GM18508 (cell line): ENCODE data around the gene TENT5C.

Source experiments
- ATAC-seq: cut with Tn5 transposase; IDR thresholded peaks from one replicate; pipeline ENCODE4 v1.9.1; 2021; ENCODE audit warnings: moderate number of reproducible peaks; ENCODE audit not compliant: insufficient read depth, unreplicated experiment

Gene TENT5C

DNA sequence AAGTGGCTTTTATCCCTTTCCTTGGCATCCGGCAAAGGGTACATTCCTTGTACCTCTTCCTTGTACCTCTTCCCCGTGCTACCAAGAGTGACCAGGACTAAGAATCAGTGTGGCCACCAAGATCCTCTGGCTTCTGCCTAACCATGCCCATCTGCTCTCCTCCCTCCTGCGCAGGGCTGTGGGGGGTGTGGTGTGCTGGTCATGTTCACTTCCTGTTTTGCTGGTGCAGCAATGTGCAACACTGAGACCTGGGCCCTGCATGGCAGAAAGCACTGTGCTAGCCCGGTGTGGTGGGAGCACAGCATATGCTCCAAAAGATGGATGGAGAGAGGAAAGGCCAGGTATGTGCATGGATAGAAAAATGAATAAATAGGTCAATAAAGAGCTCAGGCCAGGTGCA, 33.3 kb upstream of the TENT5C start:
- ATAC-seq: no peak

DNA sequence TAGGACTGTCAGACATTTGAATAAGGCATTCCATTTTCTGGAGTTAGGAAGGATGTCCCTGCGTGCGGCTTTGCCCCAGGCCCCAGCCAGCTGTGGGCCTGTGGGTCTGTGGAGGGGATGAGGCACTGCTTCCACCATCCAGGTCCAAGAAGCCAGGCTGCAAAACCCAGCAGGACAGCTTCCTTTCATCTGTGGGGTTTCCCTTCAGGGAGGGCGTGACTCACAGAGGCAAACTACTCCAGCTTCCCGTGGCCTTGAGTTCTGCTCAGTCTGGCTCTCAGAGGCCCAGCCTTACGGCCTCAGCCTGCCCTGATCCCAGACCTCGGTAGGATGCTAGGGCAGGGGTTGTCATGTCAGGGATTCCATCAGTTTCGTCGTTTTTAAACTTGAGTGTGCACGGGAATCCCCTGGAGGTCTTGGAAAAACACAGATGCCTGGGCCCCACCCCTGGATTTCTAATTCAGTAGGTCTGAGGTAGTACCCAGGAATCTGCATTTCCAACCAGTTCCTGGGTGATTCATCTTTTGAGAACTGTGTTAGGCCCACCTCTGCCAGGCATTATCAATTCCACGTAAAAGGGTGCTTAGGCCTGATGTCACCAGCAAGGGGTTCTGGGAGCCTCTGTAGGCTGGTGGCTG, 32.3 kb upstream of the TENT5C start:
- no peak for ATAC-seq

DNA sequence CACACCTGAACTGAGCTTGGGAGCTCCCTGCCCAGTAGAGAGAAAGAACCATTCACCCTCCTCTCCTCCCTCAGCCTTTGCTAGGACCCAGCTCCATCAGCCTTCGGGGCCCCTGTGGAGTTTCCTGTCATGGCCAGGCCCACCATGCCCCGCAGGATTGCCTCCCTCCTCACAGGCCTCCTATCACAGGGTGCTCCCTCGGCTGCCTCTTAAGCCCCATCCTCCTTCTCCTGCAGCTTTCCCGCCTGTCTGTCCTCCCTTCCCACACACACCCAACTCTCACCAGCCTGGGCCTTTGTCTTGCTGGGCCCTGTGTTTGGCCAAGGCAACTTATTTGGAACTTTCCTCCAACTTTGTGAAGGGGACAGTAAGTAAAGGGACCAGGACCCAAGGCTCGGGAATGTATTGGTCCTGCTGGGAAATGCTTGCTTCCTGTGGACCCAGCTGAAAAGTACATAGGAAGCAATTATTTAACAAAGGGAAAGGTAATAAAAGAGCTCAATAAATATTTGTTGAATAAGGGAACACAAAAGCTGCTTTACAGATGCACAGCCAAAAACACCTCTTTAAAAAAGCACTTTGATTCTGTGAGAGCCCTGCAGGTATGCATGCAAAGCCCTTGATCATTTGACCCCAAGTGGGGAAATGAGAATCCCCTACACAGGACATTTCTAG, 31.6 kb upstream of the TENT5C start:
- no peak for ATAC-seq

DNA sequence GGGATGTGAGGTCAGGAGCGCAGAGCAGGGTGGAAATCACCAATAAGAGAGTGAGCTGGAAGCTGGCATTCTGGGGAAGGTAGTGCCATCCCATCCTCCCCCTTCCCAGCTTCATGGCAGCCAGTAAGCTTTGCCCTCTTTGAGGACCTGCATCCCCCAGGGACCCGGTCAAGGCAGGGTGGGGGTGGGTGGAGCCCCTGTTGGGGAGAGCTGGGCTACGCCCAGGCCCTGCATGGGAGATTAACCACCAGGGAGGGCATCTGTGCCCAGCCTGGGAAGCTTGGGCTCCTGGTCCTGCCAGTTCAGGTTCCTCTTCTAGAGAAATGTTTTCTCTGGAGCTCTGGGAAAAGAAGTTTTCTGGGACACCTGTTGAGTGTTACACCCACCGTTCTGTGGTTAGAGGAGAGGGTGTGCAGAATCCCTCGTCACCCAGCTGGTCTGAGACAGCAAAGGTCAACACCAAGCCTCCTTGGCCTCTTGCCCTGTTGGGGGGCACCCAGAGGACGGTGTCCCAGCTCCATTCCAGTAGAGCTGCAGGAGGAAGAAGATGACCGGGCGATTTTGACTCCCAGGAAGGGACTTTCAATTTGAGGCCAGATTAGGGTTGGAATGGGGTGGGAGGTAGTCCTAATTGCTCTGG, 30.1 kb upstream of the TENT5C start:
- ATAC-seq: no peak

DNA sequence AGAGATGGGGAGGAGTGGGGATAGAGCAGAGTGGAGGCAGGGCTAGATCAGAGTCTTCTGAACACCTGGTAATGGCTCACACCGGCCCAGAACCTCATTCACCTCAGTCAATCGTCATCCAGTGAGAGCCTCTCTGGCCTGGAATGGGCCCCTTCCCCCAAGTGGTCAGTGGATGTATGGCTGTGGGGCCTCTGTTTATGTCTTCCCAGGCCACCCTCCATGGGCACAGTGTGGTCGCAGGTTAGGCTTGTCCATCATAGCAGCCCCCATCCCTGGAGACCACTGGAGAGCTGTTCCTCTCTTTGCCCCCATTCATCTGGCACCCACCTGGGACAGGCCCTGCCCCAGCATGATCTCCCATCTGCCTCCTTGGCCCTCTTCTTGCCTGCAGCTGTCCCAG, 29.6 kb upstream of the TENT5C start:
- ATAC-seq: no peak

DNA sequence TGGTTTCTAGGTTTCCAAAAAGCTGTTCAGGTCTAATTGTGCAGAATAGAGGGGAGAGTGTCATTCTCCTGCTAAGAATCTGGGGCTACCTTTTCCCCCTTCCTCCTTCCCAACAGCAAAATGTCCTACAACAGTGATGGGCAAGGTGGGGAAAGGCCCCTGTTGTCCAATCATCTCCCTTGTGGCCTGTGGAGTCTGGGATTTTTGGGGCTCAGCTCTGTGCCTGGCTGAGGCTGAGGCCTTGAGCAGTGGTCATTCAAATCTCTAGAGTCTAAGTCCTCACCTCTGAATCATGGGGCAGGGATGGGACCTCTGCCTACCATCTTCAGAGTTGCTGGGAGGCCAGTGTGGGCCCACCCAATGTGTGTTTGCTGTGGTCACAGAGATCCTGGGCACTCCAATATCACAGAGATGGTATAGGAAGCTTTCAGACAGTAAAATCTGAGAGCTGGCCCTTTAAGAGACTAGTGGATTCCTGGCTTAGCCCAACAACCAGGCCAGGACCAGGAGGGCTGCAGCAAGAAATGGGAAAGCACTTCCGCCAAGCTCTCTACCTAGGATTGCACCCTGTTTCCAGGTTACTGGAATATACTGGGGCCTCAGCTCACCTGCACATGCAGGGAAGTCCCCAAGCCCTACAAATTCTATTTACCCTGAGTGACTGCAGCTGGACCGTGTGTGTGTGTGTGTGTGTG, 28.5 kb upstream of the TENT5C start:
- no peak for ATAC-seq

DNA sequence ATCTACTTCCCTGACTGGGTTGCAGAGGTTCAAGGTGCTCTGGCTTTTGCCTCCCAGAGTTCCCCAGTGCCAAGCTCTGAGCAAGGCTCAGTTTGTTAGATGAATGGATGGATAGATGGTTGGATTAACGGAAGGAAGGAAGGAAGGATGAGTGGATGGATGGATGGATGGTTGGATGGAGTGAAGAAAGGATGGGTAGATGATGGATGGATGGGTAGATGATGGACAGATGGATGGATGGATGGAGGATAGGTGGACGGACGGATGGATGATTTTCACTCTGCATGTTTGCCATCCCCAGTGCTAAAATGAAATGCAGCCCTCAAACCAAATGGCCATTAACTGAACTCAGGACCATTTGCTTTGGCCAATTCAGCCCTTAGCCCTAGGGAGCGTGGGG, 27.4 kb upstream of the TENT5C start:
- ATAC-seq: no peak

DNA sequence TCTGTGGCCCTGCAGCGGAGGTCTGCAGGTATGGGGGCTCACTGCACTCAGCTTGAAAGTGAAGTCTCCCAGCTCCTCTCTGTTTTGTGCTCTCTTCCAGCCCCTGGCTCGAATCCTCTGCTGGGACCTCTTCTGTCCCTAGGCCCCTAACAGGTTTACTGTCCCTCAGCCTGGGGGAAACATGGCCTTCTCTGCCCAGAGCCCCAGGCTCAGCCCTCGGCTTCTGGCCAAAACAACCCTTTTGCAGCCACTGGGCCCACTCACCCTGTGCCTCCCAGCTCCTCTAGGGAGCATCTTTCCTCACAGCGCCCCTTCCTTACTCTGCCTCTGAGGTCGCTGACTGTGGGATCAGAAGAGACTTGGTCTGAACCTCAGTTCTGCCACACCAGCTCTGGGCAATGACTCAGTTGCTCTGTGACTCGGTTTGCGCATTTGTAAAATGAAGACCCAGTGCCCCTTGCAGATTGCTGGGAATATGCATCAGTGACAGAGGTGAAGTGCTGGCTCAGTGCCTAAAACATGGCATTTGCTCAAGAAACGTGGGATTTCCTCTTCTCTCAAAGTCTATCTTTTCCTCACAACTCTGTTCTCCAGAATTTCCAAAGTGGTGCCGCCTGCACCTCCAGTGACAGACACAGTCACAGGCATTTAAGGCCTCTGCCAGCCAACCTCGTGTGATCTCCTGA, 26.5 kb upstream of the TENT5C start:
- no peak for ATAC-seq

DNA sequence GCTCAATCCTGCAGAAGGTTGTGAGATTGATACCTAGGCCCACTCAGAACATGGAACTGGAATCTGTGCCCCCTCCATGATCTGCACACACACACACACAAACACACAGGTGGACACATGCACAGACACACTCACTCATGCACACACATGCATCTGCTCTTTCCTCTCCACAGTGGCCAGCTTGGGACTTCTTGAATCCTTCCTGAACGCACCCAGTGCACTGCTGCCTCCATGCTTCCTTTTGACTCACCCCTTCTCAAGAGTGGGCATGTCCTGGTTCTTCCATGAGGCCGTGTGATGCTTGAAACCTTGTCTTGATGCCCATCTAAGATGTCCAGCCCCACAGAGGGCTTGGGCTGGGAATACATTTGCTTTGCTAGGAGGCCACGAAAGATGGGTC, 25.4 kb upstream of the TENT5C start:
- ATAC-seq: no peak

DNA sequence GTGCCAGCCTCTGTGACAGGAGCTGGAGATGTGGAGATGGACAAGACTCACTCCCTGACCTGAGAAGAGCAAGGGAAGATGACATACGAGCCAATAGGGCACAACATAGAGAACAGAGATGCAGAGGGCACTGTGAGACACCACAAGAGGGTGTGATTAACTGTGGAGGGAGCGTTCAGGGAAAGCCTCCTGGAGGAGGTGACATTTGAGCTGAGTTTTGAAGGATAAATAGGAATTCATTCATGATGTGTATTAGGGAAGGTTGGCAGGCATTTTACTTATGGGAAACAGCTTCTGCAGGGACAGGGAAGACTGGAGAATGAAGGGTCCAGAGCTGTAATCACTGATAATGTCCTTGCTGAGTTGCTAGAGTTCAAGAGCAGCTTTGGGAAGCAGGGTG, 25.0 kb upstream of the TENT5C start:
- no peak for ATAC-seq

DNA sequence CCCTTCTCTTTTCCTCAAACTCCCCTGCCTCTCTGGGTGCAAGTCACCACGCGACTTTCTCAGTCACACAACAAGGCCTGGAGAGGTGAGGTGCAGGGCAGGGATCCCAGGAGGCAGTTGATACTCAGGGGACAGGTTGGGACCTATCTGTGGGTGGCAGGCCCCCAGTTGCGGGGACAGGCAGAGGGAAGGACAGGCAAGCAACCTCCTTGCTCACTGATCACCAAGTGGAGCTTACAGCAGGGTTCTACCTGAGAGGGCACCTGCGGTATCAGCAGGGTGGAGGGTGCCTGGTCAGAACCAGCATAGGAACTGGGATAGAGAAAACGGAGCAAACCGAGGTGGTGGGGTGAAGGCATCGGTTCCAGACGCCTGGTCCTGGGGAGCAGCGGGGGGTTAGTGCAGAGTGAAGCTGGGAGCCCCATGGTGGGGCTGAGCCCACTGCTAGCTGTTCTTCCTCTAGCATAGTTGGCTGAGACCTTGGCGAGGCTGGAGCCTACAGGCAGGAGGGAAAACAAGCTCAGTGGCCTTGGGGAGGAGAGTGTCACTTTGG, 24.4 kb upstream of the TENT5C start:
- no peak for ATAC-seq

DNA sequence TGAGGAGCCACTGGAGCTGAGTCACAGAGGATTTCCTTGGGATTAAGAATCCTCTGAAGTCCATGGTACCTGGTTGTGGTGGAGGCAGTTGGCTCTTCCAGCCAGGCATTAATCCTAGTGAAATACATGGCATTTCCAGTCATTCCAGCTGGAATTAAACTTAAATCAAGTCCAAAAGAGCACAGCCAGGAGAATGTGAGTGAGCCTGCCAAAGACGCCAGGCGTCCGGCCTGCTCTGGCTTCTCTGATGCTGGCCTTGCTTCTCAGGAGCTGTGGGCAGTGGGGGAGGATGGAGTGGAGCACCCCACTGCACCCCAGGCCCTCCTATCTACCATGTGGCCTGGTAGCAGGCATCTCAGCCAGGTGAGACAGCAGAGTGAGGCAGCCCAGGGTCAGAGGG, 23.4 kb upstream of the TENT5C start:
- no peak for ATAC-seq

DNA sequence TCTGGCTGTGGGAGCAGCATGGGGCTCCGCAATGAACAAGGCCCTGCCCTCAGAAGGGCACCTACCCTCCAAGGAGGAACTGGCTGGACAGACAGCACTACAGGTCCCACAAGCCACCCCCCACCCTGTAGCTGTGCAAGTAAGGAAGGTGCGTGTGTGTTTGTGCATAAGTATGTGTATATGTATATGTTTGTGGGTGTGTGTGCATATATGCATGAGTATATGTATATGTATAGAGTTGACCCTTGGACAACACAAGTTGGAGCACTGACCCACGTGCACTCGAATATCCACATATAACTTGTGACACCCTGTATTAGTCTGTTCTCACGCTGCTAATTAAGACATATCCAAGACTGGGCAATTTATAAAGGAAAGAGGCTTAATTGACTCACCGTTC, 22.6 kb upstream of the TENT5C start:
- no peak for ATAC-seq

DNA sequence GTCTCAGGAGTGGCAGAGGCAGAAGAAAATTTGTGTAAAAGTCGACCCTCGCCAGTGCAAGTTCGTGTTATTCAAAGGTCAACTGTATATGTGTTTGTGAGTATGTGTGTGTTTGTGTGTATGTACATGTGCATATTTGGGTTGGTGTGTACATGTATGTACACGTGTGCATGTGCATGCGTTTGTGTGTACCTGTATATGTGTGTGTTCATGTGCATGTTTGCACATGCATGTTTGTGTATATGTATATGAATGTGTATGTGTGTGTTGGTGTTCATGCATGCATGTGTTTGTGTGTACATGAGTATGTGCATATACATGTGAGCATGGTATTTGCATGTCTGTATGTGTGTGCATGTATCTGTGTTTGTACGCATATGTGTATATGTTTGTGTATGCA, 21.7 kb upstream of the TENT5C start:
- ATAC-seq: no peak

DNA sequence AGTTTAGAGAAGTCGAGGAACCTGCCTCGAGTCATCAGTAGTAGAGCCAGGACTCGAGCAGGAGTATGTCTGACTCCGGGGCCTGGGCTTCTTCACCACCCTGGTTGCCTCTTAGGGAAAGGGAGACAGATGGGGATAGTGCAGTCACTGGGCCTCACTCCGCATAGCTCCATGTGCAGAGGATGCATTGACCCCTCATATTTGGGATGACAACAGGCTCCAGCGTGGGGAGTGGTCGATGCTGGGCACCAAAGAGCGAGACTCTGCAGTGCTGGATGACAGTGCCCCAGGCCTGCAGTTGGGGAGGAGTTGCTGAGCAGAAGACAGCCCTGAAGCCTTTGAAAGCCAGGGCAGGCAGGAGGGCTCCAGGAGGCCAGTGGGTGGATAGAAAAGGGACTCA, 20.8 kb upstream of the TENT5C start:
- ATAC-seq: no peak

DNA sequence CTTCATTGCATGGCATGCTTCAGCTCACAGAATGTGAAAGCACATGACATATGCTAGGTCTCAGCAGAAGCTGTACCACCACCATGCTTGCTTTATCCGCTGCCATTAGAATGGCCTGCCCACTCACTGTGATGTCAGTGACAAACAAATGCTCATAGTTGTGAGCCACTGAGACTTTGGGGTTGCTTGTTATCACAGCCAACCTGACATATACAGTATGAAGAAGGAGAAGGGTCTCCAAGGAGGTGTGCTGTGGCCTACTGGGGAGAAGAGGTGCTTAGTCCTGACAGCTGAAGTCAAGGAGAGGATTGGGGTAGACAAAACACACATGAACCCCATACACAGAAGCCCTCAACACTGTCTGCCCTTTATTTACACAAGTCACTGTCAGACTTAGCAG, 19.5 kb upstream of the TENT5C start:
- no peak for ATAC-seq

DNA sequence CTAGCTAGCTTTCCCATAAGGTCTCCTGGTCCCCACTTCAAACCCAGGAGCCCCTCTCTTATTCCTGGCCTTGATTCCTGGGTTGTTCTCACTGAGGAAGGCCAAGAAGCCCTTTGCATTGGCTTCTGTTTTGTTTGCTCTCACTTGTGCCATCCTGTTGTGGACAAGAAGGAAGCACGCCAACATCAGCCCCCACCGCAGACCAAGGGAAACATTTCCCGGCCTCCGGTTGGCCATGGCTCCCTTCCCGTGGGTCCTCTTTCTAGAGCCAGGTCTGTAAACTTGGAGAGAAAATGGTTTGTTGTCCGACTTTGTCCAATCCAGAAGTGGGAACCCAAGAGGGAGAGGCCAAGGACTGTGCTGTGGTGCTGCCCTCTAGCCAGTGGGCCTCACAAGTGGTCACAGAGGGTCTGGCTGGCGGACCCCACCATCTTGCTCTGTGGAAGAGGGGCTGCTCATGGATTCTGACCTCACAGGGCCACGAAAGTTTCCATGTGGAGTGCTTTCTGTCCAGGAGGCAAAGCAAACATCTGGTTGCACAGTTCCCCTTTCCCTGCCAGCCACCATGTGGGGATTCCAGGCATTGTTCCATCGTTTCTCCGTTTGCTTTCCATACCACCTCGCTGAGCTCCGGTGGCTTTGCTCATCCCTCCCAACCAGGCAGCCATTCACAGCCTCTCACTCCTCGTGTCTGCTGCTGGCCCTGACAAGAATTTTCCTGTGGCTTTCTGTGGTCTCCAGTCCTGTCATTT, 18.9 kb upstream of the TENT5C start:
- no peak for ATAC-seq

DNA sequence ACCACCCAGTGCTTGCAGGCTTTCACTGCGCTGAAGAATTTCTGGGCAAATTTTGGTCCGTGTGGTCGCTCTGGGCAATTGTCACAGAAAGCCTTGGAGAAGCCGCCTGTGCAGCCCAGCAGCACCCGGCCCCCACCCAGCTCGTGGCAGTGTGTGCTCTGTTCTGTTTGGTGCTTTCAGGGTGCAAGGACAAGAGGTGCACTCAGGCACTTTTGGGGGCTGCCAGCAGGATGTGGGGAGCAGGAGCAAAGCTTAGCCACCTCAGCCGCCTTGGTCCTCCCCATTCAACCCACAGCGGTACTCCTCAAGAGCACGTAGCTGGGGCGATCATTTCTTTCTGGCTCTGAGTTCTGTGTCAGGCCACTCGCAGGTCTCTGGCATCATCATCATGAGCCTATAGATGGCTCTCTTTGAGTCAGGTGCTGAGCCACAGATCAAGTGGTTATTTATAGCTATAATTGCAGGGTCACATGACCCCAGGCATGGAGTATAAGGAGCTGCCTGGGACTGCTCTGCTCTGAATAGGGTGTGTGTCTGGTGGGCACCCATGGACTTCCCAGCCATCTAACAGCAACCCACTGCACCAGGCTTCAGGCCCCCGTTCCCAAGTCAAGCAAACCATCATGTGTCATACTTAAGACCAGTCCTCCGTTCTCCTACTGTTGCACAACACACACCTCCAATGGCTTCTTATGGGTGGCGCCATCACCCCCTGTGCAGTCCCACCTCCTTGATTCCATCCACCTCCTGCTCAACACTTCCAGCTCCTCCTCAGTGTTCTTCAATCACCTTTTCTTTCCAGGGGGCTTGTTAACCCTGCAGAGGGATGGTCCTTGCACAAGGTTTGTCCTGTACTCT, 18.1 kb upstream of the TENT5C start:
- ATAC-seq: no peak

DNA sequence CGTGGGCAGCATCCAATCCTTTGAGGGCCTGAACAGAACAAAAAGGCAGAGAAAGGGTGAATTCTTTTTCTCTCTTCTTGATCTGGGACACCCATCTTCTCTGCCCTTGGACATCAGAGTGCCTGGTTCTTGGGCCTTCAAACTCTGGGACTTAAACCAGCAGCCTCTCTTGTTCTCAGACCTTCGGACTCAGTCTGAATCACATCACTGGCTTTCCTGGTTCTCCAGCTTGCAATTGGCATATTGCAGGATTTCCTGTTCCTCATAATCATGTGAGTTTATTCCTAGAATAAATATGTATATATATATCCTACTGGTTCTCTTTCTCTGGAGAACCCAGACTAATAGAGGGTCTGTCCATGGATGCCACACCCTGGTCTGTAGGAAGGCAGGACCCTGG, 16.3 kb upstream of the TENT5C start:
- no peak for ATAC-seq
